Testis (tissue), 3 donors: Measurements from ENCODE around the gene ATP5PB. TPM values are rescaled to one million over a fixed set of nuclear protein-coding genes. Genes with fewer than 3 reads are reported as not detected.
A peak's percentile ranks its signal among the peaks of the same experiment; 100 is the strongest.

Source experiments
- DNase-seq: peaks from one replicate; pipeline ENCODE4 v3.0.0-alpha.2; 2019
- H3K27ac ChIP-seq, 2 donors: fragments of 200-600 bp; sonication (generic); one replicate each; pipeline ENCODE4 v1.5.1; 2019
- H3K27me3 ChIP-seq: fragments of 200-600 bp; sonication (generic); one replicate; pipeline ENCODE4 v1.5.1; 2019
- H3K36me3 ChIP-seq: fragments of 200-600 bp; sonication (generic); one replicate; pipeline ENCODE4 v1.5.1; 2017; ENCODE audit warnings: low read depth; ENCODE audit errors: missing control alignments
- H3K4me1 ChIP-seq: fragments of 200-600 bp; sonication (generic); one replicate; pipeline ENCODE4 v1.5.1; 2019
- H3K4me3 ChIP-seq, 2 donors: fragments of 200-600 bp; sonication (generic); one replicate each; pipeline ENCODE4 v1.5.1; 2017 to 2019
- H3K9me3 ChIP-seq: fragments of 200-600 bp; sonication (generic); one replicate; pipeline ENCODE4 v1.5.1; 2017
- CTCF ChIP-seq, 3 experiments: fragments of 450-650 bp in 2 of 3; fragments of 200-600 bp in 1 of 3; sonication (generic) in 1 of 3; IDR thresholded peaks; one replicate each; pipeline ENCODE4 v1.5.1; 2016 to 2019; ENCODE audit warnings: antibody characterized with exemption in 3 of 3, mild to moderate bottlenecking in 2 of 3, moderate library complexity in 1 of 3
- POLR2A ChIP-seq: fragments of 450-650 bp; IDR thresholded peaks from one replicate; pipeline ENCODE4 v1.6.1; 2017; ENCODE audit warnings: antibody characterized with exemption, mild to moderate bottlenecking, moderate library complexity
- WGBS, 2 donors: methylation state at CpG; one replicate each; pipeline ENCODE4 v1.1.5; 2018; 5-methylcytosine and 5-hydroxymethylcytosine counted together
- intact Hi-C: fragments of 100-400 bp; cut with DNase I; formaldehyde crosslinking; loops from one replicate; pipeline ENCODE4 v1.15.1; 2023; ENCODE audit warnings: low total_unique reads
- polyA plus RNA-seq: library from polyadenylated mRNA; stranded (reverse); fragments of 350-450 nt; fragmentation: Illumina TruSeq; extraction: RNeasy Lipid Tissue Mini Kit (QIAGEN cat#74804); gene quantifications from one replicate; pipeline ENCODE4 v1.2.3, GENCODE V29; 2014; ENCODE audit warnings: low read depth, low replicate concordance; ENCODE audit not compliant: insufficient read depth
- total RNA-seq, 2 donors: library from RNA; depleted of rRNA; stranded (reverse); fragments of >200 nt; gene quantifications; one replicate each; pipeline ENCODE4 v1.2.3, GENCODE V29; 2016

The ATP5PB gene
- total and polyA plus RNA-seq, 3 donors from 2014 or later: 183 to 419 (median 188) TPM

- Histone ChIP-seq H3K36me3 (no peaks in the 10 kb centered on the region), H3K9me3 (no peaks in the 10 kb centered on the region), H3K27ac (peak within 1 kb of the TSS in 1 of 2 donors; percentile 19), H3K4me3 (no peak within 1 kb of the TSS), H3K4me1 (peaks cover 16% of the 10 kb centered on the region), H3K27me3 (no peaks in the 10 kb centered on the region)
- intact Hi-C loops: no loop called here
- DNase-seq: no peak
- WGBS, 2 donors: 77 to 79% methylated on average over 4 of the region's 4 CpGs
- no peak for TF ChIP-seq CTCF (IDR thresholded peaks at IDR 0.05)
- no peak for TF ChIP-seq POLR2A
Observed at GRCh38 chr1:111503585-111504060, 54.4 kb downstream of the ATP5PB start, which contains the start of the genes ADORA3 and TMIGD3. Gene ADORA3, minus strand, starts transcription at chr1:111503633. Its CDS starts 279 bp downstream, at chr1:111503354. Gene TMIGD3, minus strand, starts transcription at chr1:111503633. Its CDS starts 279 bp downstream, at chr1:111503354.

- TF ChIP-seq CTCF (IDR thresholded peaks at IDR 0.05) (no peak), POLR2A (no peak)
- DNase-seq: no peak
- no peak overlapping the region for H3K4me3 ChIP-seq
- no peaks in the 10 kb centered on the region for H3K27me3 ChIP-seq
- H3K4me1 ChIP-seq: peaks cover 21% of the 10 kb centered on the region
- H3K9me3 ChIP-seq: no peaks in the 10 kb centered on the region
- 81 to 83% methylated on average over 6 of the region's 6 CpGs for WGBS, 2 donors
- intact Hi-C loops: no loop called here
- H3K27ac ChIP-seq: peak overlapping the region in 1 of 2 donors; percentile 19
- no peaks in the 10 kb centered on the region for H3K36me3 ChIP-seq
Observed at GRCh38 chr1:111504097-111504496, 54.8 kb downstream of the ATP5PB start.

- Histone ChIP-seq H3K4me3 (no peak overlapping the region), H3K27me3 (no peaks in the 10 kb centered on the region), H3K9me3 (no peaks in the 10 kb centered on the region), H3K36me3 (no peaks in the 10 kb centered on the region), H3K4me1 (peaks cover 31% of the 10 kb centered on the region), H3K27ac (no peak overlapping the region)
- DNase-seq: no peak
- intact Hi-C loops: no loop called here
- 83 to 92% methylated on average over 6 of the region's 6 CpGs for WGBS, 2 donors
- TF ChIP-seq CTCF (IDR thresholded peaks at IDR 0.05): no peak
- TF ChIP-seq POLR2A: no peak
Observed at GRCh38 chr1:111505641-111506119, 56.4 kb downstream of the ATP5PB start.

- H3K36me3 ChIP-seq: no peaks in the 10 kb centered on the region
- no peak for DNase-seq
- no peak for TF ChIP-seq CTCF (IDR thresholded peaks at IDR 0.05)
- TF ChIP-seq POLR2A: no peak
- 39 to 44% methylated on average over 2 of the region's 2 CpGs for WGBS, 2 donors
- intact Hi-C loops: no loop called here
- no peak overlapping the region for H3K4me3 ChIP-seq
- no peak overlapping the region for H3K27ac ChIP-seq
- no peaks in the 10 kb centered on the region for H3K9me3 ChIP-seq
- H3K27me3 ChIP-seq: no peaks in the 10 kb centered on the region
- peaks cover 31% of the 10 kb centered on the region for H3K4me1 ChIP-seq
Observed at GRCh38 chr1:111506561-111506960, 57.3 kb downstream of the ATP5PB start.
